NAMALWA (cell line): ENCODE results near the gene TANC2.

Experiments used
- DNase-seq: peaks from one replicate; pipeline ENCODE4 v3.0.0-alpha.2; 2015; ENCODE audit warnings: low spot score

Gene TANC2

GRCh38 chr17:63001689-63002394 is 35.8 kb downstream of the TANC2 start:
- DNase-seq, result no peak

GRCh38 chr17:63002625-63003024 is 36.6 kb downstream of the TANC2 start:
- DNase-seq, result no peak

DNA sequence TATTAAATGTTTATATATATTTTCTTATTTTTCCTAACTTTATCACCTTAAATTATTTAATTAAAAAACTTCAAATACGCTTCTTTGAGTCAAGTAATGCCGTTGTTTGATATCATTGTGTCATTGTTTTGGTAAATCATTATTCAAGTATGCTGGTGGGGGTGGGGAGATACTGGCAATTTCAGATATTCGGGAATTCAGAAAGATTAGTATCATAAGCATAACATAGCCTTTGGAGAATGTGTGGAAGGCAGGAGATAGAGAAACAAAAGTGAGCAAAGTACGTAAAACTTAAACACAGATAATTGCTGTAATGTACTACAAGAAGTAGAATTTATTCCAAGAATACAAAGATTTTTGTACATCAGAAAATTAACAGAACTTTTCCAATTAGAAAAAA is 49.8 kb downstream of the TANC2 start:
- DNase-seq, result no peak
